Heart left ventricle (tissue), 16 donors: ENCODE measurements around the gene CLK3. TPM values are rescaled to one million over a fixed set of nuclear protein-coding genes. Genes with fewer than 3 reads are reported as not detected.
A peak's percentile ranks its signal among the peaks of the same experiment; 100 is the strongest.
"Not testable (repeated sequence)": the region's sequence is repeated elsewhere in the genome, so short reads cannot be mapped to it uniquely, and the experiment has no call there.

Experiments
- ATAC-seq, 4 donors: fragments of 200-7000 bp; cut with Tn5 transposase; one replicate each; pipeline ENCODE4 v1.9.1; 2020 to 2022; ENCODE audit warnings: moderate library complexity in 4 of 4, mild to moderate bottlenecking in 3 of 4, moderate number of reproducible peaks in 1 of 4
- DNase-seq, 5 donors: peaks; one replicate each; pipeline ENCODE4 v3.0.0-alpha.2; 2020
- H3K27ac ChIP-seq, 12 donors: fragments of 200-600 bp; sonication (generic) in 4 of 12; one replicate each; pipeline versions ENCODE4 v1.5.0 to v1.8.0; 2016 to 2022; ENCODE audit warnings: mild to moderate bottlenecking in 2 of 12
- H3K27me3 ChIP-seq, 9 donors: fragments of 200-600 bp; sonication (generic) in 2 of 9; one replicate each; pipeline versions ENCODE4 v1.5.1 to v1.8.0; 2016 to 2022; ENCODE audit warnings: mild to moderate bottlenecking in 3 of 9
- H3K36me3 ChIP-seq, 9 donors: fragments of 200-600 bp; sonication (generic) in 2 of 9; one replicate each; pipeline versions ENCODE4 v1.5.0 to v1.8.0; 2018 to 2022; ENCODE audit warnings: mild to moderate bottlenecking in 2 of 9
- H3K4me1 ChIP-seq, 12 donors: fragments of 200-600 bp; sonication (generic) in 4 of 12; one replicate each; pipeline versions ENCODE4 v1.5.0 to v1.8.0; 2016 to 2022; ENCODE audit warnings: mild to moderate bottlenecking in 3 of 12
- H3K4me3 ChIP-seq, 12 donors: fragments of 200-600 bp; sonication (generic) in 4 of 12; one replicate each; pipeline versions ENCODE4 v1.5.0 to v1.8.0; 2017 to 2022; ENCODE audit warnings: mild to moderate bottlenecking in 9 of 12, moderate library complexity in 4 of 12
- H3K9me3 ChIP-seq, 12 donors: fragments of 200-600 bp; sonication (generic) in 4 of 12; one replicate each; pipeline versions ENCODE4 v1.5.0 to v1.8.0; 2016 to 2022; ENCODE audit warnings: mild to moderate bottlenecking in 1 of 12
- POLR2A ChIP-seq, 2 donors: fragments of 450-650 bp; IDR thresholded peaks; one replicate each; pipeline ENCODE4 v1.6.1; 2017; ENCODE audit warnings: antibody characterized with exemption in 2 of 2, mild to moderate bottlenecking in 2 of 2, moderate library complexity in 2 of 2
- WGBS, 4 donors: extraction: QIAGEN DNeasy Blood & Tissue Kit in 2 of 4; methylation state at CpG; one replicate each; pipeline versions ENCODE4 v1.1.5 to v1.1.7; 2013 to 2018; 5-methylcytosine and 5-hydroxymethylcytosine counted together
- intact Hi-C, 10 donors: fragments of 100-400 bp; cut with DNase I; formaldehyde crosslinking; loops; one replicate each; pipeline versions ENCODE4 v1.11.1 to v1.14.2; 2022
- polyA plus RNA-seq, 2 donors: library from polyadenylated mRNA; stranded (reverse); fragments of 200-250 nt; gene quantifications; one replicate each; pipeline ENCODE4 v1.2.3, GENCODE V29; 2013
- total RNA-seq, 9 donors: library from RNA; depleted of rRNA in 2 of 9; stranded (reverse); fragments of >200 nt in 2 of 9; fragmentation: NEBNext Ultra II Directional in 3 of 9; extraction: Animal tissue kit (Norgen Biotek cat#: 25700) in 3 of 9; gene quantifications; one replicate each; pipeline versions ENCODE4 v1.1.0 to v1.2.4, GENCODE V29; 2016 to 2023
- TF ChIP-seq, protein P1 (sequence below), 12 donors: fragments of 200-600 bp; sonication (generic) in 4 of 12; IDR thresholded peaks; one replicate each; pipeline versions ENCODE4 v1.5.0 to v1.8.0; 2018 to 2022; ENCODE audit warnings: antibody characterized with exemption in 12 of 12, mild to moderate bottlenecking in 5 of 12
- donor health status: ischemic (EF 13 %, LVEDD 7.1; RV severe dilation, severe dysfunction).
- donor health status: healthy with polysubstance abuse.
- donor health status: DM: no; HTN: yes; CAD: no.
- donor health status: DM: no; HTN: no; CAD: no.
- donor health status: ischemic (EF 25% LVEDD 6.9; RV normal size, moderate dysfunction).
- donor health status: ischemic (EF 25% LVEDD 5.7; RV mildly dilated, moderate dysfunction).
- donor health status: healthy.
- donor health status: DM: yes; HTN: yes; CAD: no.
- donor health status: ischemic (EF 35%, LVEDD 5.7; RV mildly dilated, moderate dysfunction).
- donor health status: nonischemic (EF 11% LVEDD 7.7; RV severe dilation, severe dysfunction).
- donor health status: DM: yes; HTN: yes; CAD: no.
- donor health status: PGD.
- donor health status: ischemic (EF 29% LVEDD 5.4; RV normal size, mild dysfunction).
- donor health status: nonischemic (EF 23%, LVEDD 6.1; RV moderate dilation, normal function).

The CLK3 gene
- total and polyA plus RNA-seq, 11 donors = 31.0 to 75.9 (median 48.5) TPM

DNA sequence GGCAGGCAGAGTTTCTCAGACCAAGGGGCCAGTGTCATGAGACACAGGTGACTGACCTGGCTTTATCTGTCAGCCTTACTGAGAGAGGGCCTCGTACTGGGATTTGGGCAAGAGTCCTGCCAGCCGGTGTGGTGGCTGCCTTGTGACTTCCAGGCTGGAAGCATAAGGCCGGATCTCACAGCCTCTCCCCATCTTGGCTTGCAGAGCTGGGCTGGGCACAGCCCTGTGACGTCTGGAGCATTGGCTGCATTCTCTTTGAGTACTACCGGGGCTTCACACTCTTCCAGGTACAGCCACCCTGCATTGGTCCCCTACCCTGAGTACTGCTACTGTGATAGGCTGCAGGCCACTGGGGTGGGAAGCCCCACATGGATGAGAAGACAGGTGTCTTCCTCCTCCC is 12.1 kb downstream of the CLK3 start:
- ATAC-seq (no peak), DNase-seq (no peak)
- Histone ChIP-seq H3K9me3 (no peaks in the 10 kb centered on the region), H3K36me3 (peaks cover 10 to 100% (median 99%) of the 10 kb centered on the region in 9 donors), H3K4me1 (peaks cover 0 to 10% (median 0%) of the 10 kb centered on the region in 12 donors), H3K4me3 (no peak overlapping the region), H3K27ac (no peak overlapping the region), H3K27me3 (no peaks in the 10 kb centered on the region)
- no peak for TF ChIP-seq POLR2A (IDR thresholded peaks at IDR 0.05)
- TF ChIP-seq, protein P1, sequence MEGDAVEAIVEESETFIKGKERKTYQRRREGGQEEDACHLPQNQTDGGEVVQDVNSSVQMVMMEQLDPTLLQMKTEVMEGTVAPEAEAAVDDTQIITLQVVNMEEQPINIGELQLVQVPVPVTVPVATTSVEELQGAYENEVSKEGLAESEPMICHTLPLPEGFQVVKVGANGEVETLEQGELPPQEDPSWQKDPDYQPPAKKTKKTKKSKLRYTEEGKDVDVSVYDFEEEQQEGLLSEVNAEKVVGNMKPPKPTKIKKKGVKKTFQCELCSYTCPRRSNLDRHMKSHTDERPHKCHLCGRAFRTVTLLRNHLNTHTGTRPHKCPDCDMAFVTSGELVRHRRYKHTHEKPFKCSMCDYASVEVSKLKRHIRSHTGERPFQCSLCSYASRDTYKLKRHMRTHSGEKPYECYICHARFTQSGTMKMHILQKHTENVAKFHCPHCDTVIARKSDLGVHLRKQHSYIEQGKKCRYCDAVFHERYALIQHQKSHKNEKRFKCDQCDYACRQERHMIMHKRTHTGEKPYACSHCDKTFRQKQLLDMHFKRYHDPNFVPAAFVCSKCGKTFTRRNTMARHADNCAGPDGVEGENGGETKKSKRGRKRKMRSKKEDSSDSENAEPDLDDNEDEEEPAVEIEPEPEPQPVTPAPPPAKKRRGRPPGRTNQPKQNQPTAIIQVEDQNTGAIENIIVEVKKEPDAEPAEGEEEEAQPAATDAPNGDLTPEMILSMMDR (IDR thresholded peaks at IDR 0.05) = no peak
- WGBS, 4 donors = 26 to 67% (median 57%) methylated on average over 2 to 5 of the region's 5 CpGs
- intact Hi-C loops = no loop called here

DNA sequence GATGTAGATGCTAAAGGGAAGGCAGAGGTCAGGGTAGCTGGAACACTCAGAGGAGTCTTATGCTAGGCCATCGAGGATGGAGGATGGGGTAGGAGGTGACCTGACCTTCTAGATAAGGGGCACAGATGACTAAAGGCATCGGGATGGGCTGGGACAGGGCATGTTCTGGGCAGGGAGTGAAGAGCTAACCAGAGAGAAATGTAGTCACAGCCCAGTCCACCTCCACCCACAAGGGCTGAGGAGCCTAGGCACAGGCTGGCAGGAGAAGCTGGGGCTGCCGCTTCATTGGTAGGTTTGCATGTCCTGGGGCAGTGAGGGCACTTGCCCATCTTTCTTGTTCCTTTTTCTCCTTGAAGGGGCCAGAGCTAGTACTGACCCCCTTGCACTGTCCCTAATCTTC is 12.6 kb downstream of the CLK3 start:
- H3K27me3 ChIP-seq = no peaks in the 10 kb centered on the region
- DNase-seq (no peak), ATAC-seq (no peak)
- no peak for TF ChIP-seq POLR2A (IDR thresholded peaks at IDR 0.05)
- TF ChIP-seq, protein P1 (IDR thresholded peaks at IDR 0.05) = no peak
- intact Hi-C loops = no loop called here
- peaks cover 0 to 10% (median 0%) of the 10 kb centered on the region in 12 donors for H3K4me1 ChIP-seq
- no peak overlapping the region for H3K4me3 ChIP-seq
- peaks cover 10 to 100% (median 99%) of the 10 kb centered on the region in 9 donors for H3K36me3 ChIP-seq
- H3K9me3 ChIP-seq = no peaks in the 10 kb centered on the region
- H3K27ac ChIP-seq = no peak overlapping the region
- 61 to 70% (median 64%) methylated on average over 3 of the region's 3 CpGs for WGBS, 4 donors

DNA sequence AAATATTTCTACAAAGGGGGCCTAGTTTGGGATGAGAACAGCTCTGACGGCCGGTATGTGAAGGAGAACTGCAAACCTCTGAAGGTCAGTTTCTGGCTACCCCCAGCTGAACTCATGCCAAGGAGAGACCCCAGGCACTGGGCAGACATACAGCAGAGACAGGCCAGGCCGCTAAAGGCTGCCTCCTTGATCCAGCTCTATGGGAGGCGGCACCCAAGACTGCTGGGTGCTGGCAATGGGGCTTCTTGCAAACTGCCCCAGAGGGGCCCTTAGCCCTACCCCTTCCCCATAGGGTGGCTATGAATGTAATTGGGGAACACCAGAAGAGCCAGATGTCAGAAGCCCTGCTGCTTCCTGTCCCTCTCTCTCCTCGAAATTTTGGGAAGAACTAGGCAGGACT is 13.3 kb downstream of the CLK3 start:
- TF ChIP-seq, protein P1 (IDR thresholded peaks at IDR 0.05) = no peak
- no peak for TF ChIP-seq POLR2A (IDR thresholded peaks at IDR 0.05)

DNA sequence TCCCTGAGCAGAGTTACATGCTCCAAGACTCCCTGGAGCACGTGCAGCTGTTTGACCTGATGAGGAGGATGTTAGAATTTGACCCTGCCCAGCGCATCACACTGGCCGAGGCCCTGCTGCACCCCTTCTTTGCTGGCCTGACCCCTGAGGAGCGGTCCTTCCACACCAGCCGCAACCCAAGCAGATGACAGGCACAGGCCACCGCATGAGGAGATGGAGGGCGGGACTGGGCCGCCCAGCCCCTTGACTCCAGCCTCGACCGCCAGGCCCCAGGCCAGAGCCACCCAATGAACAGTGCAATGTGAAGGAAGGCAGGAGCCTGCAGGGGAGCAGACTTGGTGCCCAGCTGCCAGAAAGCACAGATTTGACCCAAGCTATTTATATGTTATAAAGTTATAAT is 14.1 kb downstream of the CLK3 start:
- not testable (repeated sequence) for H3K27ac ChIP-seq, H3K4me3 ChIP-seq, H3K27me3 ChIP-seq, H3K9me3 ChIP-seq, DNase-seq
- ATAC-seq = peak in 1 of 4 donors; percentile 2
- H3K36me3 ChIP-seq = peaks cover 4 to 99% (median 99%) of the 10 kb centered on the region in 9 donors
- H3K4me1 ChIP-seq = peaks cover 0 to 10% (median 0%) of the 10 kb centered on the region in 12 donors
- 76 to 83% (median 77%) methylated on average over 7 to 10 of the region's 10 CpGs for WGBS, 4 donors
- intact Hi-C loops = loop anchor here in 9 of 10 donors (5.0 to 10.0 kb wide), 4 partner anchors 257 to 325 kb away; partner anchors contain the start of gene RPP25 (in 3 of the 9)

More for the DNA sequence above, 13.3 kb downstream of the CLK3 start:
- DNase-seq = no peak
- no peak overlapping the region for H3K4me3 ChIP-seq
- WGBS, 4 donors = 48 to 65% (median 59%) methylated on average over 4 to 5 of the region's 5 CpGs
- no peak overlapping the region for H3K27ac ChIP-seq
- no peaks in the 10 kb centered on the region for H3K9me3 ChIP-seq
- H3K4me1 ChIP-seq = peaks cover 0 to 10% (median 0%) of the 10 kb centered on the region in 12 donors
- no peak for ATAC-seq
- peaks cover 7 to 100% (median 99%) of the 10 kb centered on the region in 9 donors for H3K36me3 ChIP-seq
- no peaks in the 10 kb centered on the region for H3K27me3 ChIP-seq
- intact Hi-C loops = no loop called here
